ENCODE measurements around the gene LRMDA.

LRMDA gene

GRCh38 chr10:75999515-76000209 is 568.2 kb downstream of the LRMDA start:
- no peak for DNase-seq (ENCODE audit: extremely low read depth, low read depth)
- no peak for TF ChIP-seq CTCF (IDR thresholded peaks at IDR 0.05; ENCODE audit: low read depth, low read length)

GRCh38 chr10:76000550-76000949 is 569.1 kb downstream of the LRMDA start:
- TF ChIP-seq CTCF (IDR thresholded peaks at IDR 0.05; ENCODE audit: low read depth, low read length): no peak
- no peak for DNase-seq (ENCODE audit: extremely low read depth, low read depth)

GRCh38 chr10:76001019-76001418 is 569.6 kb downstream of the LRMDA start:
- no peak for DNase-seq (ENCODE audit: extremely low read depth, low read depth)
- no peak for TF ChIP-seq CTCF (IDR thresholded peaks at IDR 0.05; ENCODE audit: low read depth, low read length)

GRCh38 chr10:76001461-76001860 is 570.0 kb downstream of the LRMDA start:
- DNase-seq (ENCODE audit: extremely low read depth, low read depth): no peak
- TF ChIP-seq CTCF (IDR thresholded peaks at IDR 0.05; ENCODE audit: low read depth, low read length): no peak

- no peak for DNase-seq (ENCODE audit: extremely low read depth, low read depth)
- TF ChIP-seq CTCF (IDR thresholded peaks at IDR 0.05; ENCODE audit: low read depth, low read length): no peak
These were observed 570.9 kb downstream of the LRMDA start for GRCh38 chr10:76002262-76002854.

GRCh38 chr10:76007667-76008181 is 576.3 kb downstream of the LRMDA start:
- TF ChIP-seq CTCF (IDR thresholded peaks at IDR 0.05; ENCODE audit: low read depth, low read length): no peak
- no peak for DNase-seq (ENCODE audit: extremely low read depth, low read depth)

GRCh38 chr10:76009531-76009930 is 578.1 kb downstream of the LRMDA start:
- TF ChIP-seq CTCF (IDR thresholded peaks at IDR 0.05; ENCODE audit: low read depth, low read length): no peak
- DNase-seq (ENCODE audit: extremely low read depth, low read depth): no peak

All from AG09319 (cell line).